ENCODE measurements around the gene ZNF786.
"Not testable (repeated sequence)": the region's sequence is repeated elsewhere in the genome, so short reads cannot be mapped to it uniquely, and the experiment has no call there.

The ZNF786 gene

GRCh38 chr7:149099058-149099457, 8.5 kb upstream of the ZNF786 start:
- TF ChIP-seq, protein P1, sequence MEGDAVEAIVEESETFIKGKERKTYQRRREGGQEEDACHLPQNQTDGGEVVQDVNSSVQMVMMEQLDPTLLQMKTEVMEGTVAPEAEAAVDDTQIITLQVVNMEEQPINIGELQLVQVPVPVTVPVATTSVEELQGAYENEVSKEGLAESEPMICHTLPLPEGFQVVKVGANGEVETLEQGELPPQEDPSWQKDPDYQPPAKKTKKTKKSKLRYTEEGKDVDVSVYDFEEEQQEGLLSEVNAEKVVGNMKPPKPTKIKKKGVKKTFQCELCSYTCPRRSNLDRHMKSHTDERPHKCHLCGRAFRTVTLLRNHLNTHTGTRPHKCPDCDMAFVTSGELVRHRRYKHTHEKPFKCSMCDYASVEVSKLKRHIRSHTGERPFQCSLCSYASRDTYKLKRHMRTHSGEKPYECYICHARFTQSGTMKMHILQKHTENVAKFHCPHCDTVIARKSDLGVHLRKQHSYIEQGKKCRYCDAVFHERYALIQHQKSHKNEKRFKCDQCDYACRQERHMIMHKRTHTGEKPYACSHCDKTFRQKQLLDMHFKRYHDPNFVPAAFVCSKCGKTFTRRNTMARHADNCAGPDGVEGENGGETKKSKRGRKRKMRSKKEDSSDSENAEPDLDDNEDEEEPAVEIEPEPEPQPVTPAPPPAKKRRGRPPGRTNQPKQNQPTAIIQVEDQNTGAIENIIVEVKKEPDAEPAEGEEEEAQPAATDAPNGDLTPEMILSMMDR (IDR thresholded peaks at IDR 0.05; ENCODE audit: insufficient read depth, low read depth, low read length, missing control alignments): no peak
- H3K4me3 ChIP-seq (ENCODE audit: low read length): no peak overlapping the region
- no peak for DNase-seq (ENCODE audit: low read depth)

- DNase-seq (ENCODE audit: low read depth): no peak
- TF ChIP-seq, protein P1 (IDR thresholded peaks at IDR 0.05; ENCODE audit: insufficient read depth, low read depth, low read length, missing control alignments): no peak
Observed at GRCh38 chr7:149097088-149097487, 6.6 kb upstream of the ZNF786 start.

DNA sequence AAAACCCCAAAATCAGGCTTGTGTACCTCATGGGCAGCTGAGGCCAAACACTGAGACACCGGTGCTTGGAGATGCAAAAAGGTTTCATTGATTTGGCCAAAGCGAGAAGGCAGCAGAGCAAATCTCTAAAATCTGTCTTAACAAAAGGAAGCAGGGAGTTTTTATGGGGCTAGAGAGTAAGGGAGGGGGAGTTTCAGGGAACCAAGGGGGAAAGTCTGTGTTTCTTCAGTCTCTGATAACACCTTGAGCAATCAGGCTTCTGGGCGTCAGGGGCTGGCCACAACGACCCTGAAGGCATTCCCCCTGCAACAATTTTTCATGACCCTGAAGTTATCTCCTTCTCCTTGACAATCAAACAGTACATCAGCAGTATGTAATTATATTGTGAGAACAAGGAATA, 2.7 kb upstream of the ZNF786 start:
- no peak overlapping the region for H3K4me3 ChIP-seq (ENCODE audit: low read length)
- TF ChIP-seq, protein P1 (IDR thresholded peaks at IDR 0.05; ENCODE audit: insufficient read depth, low read depth, low read length, missing control alignments): no peak
- no peak for DNase-seq (ENCODE audit: low read depth)

More at GRCh38 chr7:149097088-149097487, 6.6 kb upstream of the ZNF786 start:
- no peak overlapping the region for H3K4me3 ChIP-seq (ENCODE audit: low read length)

DNA sequence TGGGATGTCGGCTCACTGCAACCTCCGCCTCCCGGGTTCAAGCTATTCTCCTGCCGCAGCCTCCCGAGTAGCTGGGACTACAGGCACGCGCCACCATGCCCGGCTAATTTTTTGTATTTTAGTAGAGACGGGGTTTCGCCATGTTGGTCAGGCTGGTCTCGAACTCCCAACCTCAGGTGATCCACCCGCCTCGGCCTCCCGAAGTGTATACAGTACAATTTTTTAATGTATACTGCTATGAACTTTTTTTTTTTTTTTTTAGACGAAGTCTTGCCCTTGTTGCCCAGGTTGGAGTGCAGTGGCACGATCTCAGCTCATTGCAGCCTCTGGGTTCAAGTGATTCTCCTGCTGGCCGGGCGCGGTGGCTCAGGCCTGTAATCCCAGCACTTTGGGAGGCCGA, 1.7 kb upstream of the ZNF786 start:
- not testable (repeated sequence) for H3K4me3 ChIP-seq (ENCODE audit: low read length); DNase-seq (ENCODE audit: low read depth)

DNA sequence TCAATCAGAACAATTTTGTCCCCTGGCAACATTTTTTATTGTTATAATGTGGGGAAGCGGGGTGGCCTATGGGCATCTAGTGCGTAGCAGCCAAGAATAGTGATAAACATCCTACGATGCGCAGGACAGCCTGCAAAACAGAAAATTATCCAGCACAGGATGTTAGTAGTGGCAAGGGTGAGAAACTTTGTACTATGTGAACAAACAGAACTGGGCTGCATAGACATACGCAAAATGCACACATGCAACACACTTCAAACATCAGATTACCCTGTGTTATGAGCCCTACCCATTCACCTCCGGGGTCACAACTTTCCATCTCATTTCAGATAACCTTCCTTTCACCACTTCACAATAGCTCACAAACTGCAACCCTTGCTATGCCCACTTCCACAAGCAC, 3.1 kb downstream of the ZNF786 start:
- DNase-seq (ENCODE audit: low read depth): no peak
- no peak overlapping the region for H3K4me3 ChIP-seq (ENCODE audit: low read length)
- TF ChIP-seq, protein P1 (IDR thresholded peaks at IDR 0.05; ENCODE audit: insufficient read depth, low read depth, low read length, missing control alignments): no peak

DNA sequence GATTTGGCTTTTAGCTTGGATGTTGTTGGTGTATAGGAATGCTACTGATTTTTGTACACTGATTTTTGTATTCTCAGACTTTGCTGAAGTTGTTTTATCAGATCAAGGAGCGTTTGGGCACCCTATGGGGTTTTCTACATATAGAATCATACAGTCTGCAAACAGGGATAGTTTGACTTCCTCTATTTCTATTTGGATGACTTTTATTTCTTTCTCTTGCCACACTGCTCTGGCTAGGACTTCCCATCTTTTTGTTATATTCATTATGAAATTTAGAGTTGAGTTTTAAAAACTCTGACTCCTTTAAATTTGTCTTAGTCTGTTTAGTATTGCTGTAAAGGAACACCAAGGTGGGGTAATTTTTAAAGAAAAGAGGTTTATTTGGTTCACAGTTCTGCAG, 4.7 kb downstream of the ZNF786 start:
- H3K4me3 ChIP-seq (ENCODE audit: low read length): no peak overlapping the region
- TF ChIP-seq, protein P1 (IDR thresholded peaks at IDR 0.05; ENCODE audit: insufficient read depth, low read depth, low read length, missing control alignments): no peak
- no peak for DNase-seq (ENCODE audit: low read depth)

DNA sequence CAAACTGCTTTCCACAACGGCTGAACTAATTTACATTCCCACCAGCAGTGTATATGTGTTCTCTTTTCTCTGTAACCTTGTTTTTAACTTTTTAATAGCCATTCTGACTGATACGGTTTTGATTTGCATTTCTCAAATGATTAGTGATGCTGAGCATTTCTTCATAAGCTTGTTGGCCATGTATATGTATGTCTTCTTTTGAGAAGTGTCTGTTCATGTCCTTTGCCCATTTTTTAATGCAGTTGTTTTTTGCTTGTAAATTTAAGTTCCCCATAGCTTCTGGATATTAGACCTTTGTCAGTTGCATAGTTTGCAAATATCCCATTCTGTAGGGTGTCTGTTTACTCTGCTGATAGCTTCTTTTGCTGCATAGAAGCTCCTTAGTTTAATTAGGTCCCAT, 6.1 kb downstream of the ZNF786 start:
- DNase-seq (ENCODE audit: low read depth): no peak
- TF ChIP-seq, protein P1 (IDR thresholded peaks at IDR 0.05; ENCODE audit: insufficient read depth, low read depth, low read length, missing control alignments): no peak
- no peak overlapping the region for H3K4me3 ChIP-seq (ENCODE audit: low read length)

DNA sequence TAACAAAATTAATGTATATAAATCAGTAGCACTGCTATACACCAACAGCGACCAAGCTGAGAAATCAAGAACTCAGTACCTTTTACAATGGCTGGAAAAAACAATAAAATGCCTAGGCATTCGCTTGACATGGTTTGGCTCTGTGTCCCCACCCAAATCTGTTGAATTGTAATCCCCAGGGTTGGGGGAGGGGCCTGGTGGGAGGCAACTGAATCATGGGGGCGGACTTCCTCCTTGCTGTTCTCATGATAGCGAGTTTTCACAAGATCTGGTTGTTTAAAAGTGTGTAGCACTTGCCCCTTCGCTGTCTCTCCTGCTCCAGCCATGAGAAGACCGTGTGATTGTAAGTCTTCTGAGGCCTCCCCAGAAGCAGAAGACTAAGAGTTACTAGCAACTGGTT, 8.6 kb downstream of the ZNF786 start:
- no peak overlapping the region for H3K4me3 ChIP-seq (ENCODE audit: low read length)
- TF ChIP-seq, protein P1 (IDR thresholded peaks at IDR 0.05; ENCODE audit: insufficient read depth, low read depth, low read length, missing control alignments): no peak
- no peak for DNase-seq (ENCODE audit: low read depth)

Measured in epithelial cell of esophagus (primary cell).